ENCODE measurements around the gene LAMA3. TPM values are rescaled to one million over a fixed set of nuclear protein-coding genes. Genes with fewer than 3 reads are reported as not detected.

Gene LAMA3
- total RNA-seq, 2 donors from 2014 or later: 31.9 to 41.3 TPM

DNA sequence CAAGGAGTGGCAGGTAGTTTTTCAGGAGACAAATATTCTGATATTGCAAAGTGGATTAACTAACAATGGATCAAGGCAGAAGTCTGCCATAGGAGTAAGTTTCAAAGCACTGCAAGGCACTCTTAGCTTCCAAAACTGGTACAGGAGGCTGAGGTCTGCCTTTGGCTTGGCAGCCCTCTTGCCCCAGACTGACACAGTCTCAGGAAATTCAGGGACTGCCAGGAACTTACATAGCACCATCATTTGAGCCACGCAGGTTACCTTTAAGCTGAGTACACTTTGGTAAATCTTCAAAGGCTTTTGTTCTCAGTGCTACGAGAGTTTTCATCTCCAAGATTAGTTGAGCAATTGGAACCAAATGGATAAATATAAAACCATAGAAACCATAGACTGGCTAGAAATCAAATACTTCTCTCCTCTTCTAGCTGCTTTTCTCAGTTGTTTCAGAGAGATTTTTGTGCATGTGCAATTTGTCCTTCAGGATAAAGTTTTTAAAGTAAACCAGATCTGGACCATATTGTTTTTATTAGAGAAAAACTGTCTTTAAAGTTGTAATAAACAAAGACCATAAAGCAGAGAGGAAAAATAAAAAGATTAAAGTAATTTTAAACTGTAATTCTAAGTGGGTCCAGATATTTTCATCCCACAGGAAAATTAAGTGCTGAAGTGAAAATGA is 45.3 kb upstream of the LAMA3 start:
- Histone ChIP-seq H3K27ac (no peak overlapping the region), H3K9me3 (no peaks in the 10 kb centered on the region), H3K4me3 (no peak overlapping the region), H3K27me3 (no peaks in the 10 kb centered on the region), H3K9ac (ENCODE audit: low read depth in 2 of 2, low read length in 2 of 2) (no peak overlapping the region), H3K4me1 (no peaks in the 10 kb centered on the region), H3K36me3 (no peaks in the 10 kb centered on the region)
- DNase-seq: no peak
- intact Hi-C loops (cut with DNase I): no loop called here
- TF ChIP-seq CTCF (IDR thresholded peaks at IDR 0.05): no peak

GRCh38 chr18:23645568-23646175 is 43.6 kb upstream of the LAMA3 start:
- H3K4me3 ChIP-seq: no peak overlapping the region
- H3K27ac ChIP-seq: no peak overlapping the region
- no peak for TF ChIP-seq CTCF (IDR thresholded peaks at IDR 0.05)
- no peak for DNase-seq
- H3K4me1 ChIP-seq: no peaks in the 10 kb centered on the region
- no peak overlapping the region for H3K9ac ChIP-seq (ENCODE audit: low read depth in 2 of 2, low read length in 2 of 2)
- H3K27me3 ChIP-seq: no peaks in the 10 kb centered on the region
- intact Hi-C loops (cut with DNase I): no loop called here
- no peaks in the 10 kb centered on the region for H3K9me3 ChIP-seq
- no peaks in the 10 kb centered on the region for H3K36me3 ChIP-seq

- intact Hi-C loops (cut with DNase I): no loop called here
- Histone ChIP-seq H3K36me3 (no peaks in the 10 kb centered on the region), H3K9me3 (no peaks in the 10 kb centered on the region), H3K4me3 (no peak overlapping the region), H3K27ac (no peak overlapping the region), H3K27me3 (no peaks in the 10 kb centered on the region), H3K4me1 (no peaks in the 10 kb centered on the region), H3K9ac (ENCODE audit: low read depth in 2 of 2, low read length in 2 of 2) (no peak overlapping the region)
- no peak for TF ChIP-seq CTCF (IDR thresholded peaks at IDR 0.05)
- DNase-seq: no peak
Observed at GRCh38 chr18:23646282-23646681, 43.0 kb upstream of the LAMA3 start.

- Histone ChIP-seq H3K27me3 (no peaks in the 10 kb centered on the region), H3K4me1 (no peaks in the 10 kb centered on the region), H3K4me3 (no peak overlapping the region), H3K9ac (ENCODE audit: low read depth in 2 of 2, low read length in 2 of 2) (no peak overlapping the region), H3K9me3 (no peaks in the 10 kb centered on the region), H3K27ac (no peak overlapping the region), H3K36me3 (no peaks in the 10 kb centered on the region)
- no peak for TF ChIP-seq CTCF (IDR thresholded peaks at IDR 0.05)
- DNase-seq: no peak
- intact Hi-C loops (cut with DNase I): no loop called here
Observed at GRCh38 chr18:23648456-23648855, 40.8 kb upstream of the LAMA3 start.

DNA sequence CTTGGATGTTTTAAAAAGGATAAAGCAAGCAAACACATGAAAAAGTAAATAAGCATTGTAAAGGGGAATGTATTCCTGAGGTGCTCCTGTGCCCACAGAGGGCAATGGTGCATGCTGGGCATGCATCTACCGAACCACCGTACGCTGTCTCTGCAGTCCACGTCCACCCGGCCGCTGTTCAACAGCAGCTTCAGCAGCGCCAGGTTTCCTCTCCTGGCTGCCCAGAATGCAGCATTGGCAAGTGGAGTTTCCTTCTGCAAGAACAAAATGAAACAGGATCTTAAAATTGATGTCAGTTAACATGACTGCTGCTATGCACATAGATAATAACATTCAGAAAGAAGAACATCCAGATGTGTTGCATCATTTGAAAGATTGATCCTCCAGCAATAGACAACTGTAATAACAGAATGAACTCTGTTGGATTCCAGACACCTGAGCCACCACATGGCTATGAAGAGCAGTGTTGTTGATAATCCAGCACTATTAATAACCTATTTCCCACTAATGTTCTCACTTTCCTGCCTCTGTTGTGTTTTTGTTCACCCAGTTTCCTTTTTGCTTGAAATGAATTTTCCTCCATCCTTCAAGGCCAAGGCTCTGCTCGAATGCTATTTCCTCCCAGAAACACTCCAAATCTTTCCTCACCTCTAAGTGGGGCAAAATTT is 40.2 kb upstream of the LAMA3 start:
- DNase-seq: no peak
- no peaks in the 10 kb centered on the region for H3K27me3 ChIP-seq
- H3K9ac ChIP-seq (ENCODE audit: low read depth in 2 of 2, low read length in 2 of 2): no peak overlapping the region
- no peaks in the 10 kb centered on the region for H3K4me1 ChIP-seq
- no peaks in the 10 kb centered on the region for H3K9me3 ChIP-seq
- H3K27ac ChIP-seq: no peak overlapping the region
- TF ChIP-seq CTCF (IDR thresholded peaks at IDR 0.05): no peak
- H3K36me3 ChIP-seq: no peaks in the 10 kb centered on the region
- H3K4me3 ChIP-seq: no peak overlapping the region
- intact Hi-C loops (cut with DNase I): no loop called here

All from colonic mucosa (tissue), 4 donors.